OCI-LY3 (cell line): ENCODE measurements around the gene PTCRA.

Experiments
- H2AFZ ChIP-seq: fragments of 200-600, 300-600 bp; shearing (Covaris generic); 2 replicates; pipeline ENCODE4 v1.6.0; 2014; ENCODE audit warnings: antibody characterized with exemption, low read depth, low read length
- H3K27ac ChIP-seq: fragments of 200-600, 300-600 bp; sonication (generic); 2 replicates; pipeline ENCODE4 v1.5.1; 2014; ENCODE audit warnings: mild to moderate bottlenecking, low read length, moderate library complexity, mixed read lengths
- H3K27me3 ChIP-seq: fragments of 200-600, 300-600 bp; sonication (generic); 2 replicates; pipeline ENCODE4 v1.6.1; 2014; ENCODE audit warnings: low read depth, low read length, mixed read lengths
- H3K36me3 ChIP-seq: fragments of 200-600, 300-600 bp; sonication (generic); replicated peaks from 2 replicates; pipeline ENCODE3; 2014; ENCODE audit warnings: low read depth, low read length, mixed read lengths
- H3K4me1 ChIP-seq: fragments of 300-600, 200-600 bp; sonication (generic); 2 replicates; pipeline ENCODE4 v1.6.1; 2014; ENCODE audit warnings: low read length, mixed read lengths
- H3K4me2 ChIP-seq: fragments of 200-600, 300-600 bp; sonication (generic); 2 replicates; pipeline ENCODE4 v1.6.1; 2014; ENCODE audit warnings: low read length, mixed read lengths
- H3K4me3 ChIP-seq: fragments of 300-600, 200-600 bp; sonication (generic); 2 replicates; pipeline ENCODE4 v1.5.1; 2014; ENCODE audit warnings: antibody characterized with exemption, mild to moderate bottlenecking, low read length, moderate library complexity
- H3K79me2 ChIP-seq: fragments of 300-600, 200-600 bp; shearing (Covaris generic); 2 replicates; pipeline ENCODE4 v1.6.1; 2014; ENCODE audit warnings: mild to moderate bottlenecking, low read length, mixed read lengths
- H3K9ac ChIP-seq: fragments of 300-600, 200-600 bp; shearing (Covaris generic); 2 replicates; pipeline ENCODE4 v1.6.0; 2014; ENCODE audit warnings: mild to moderate bottlenecking, low read length, moderate library complexity
- H3K9me3 ChIP-seq: fragments of 200-600, 300-600 bp; shearing (Covaris generic); 2 replicates; pipeline ENCODE4 v1.6.1; 2014; ENCODE audit warnings: low read length, mixed read lengths; ENCODE audit not compliant: insufficient read depth
- H4K20me1 ChIP-seq: fragments of 200-600, 300-600 bp; sonication (generic); 2 replicates; pipeline ENCODE4 v1.6.1; 2016; ENCODE audit warnings: low read length, mixed read lengths; ENCODE audit not compliant: insufficient read depth
- CTCF ChIP-seq: fragments of 200-600, 300-600 bp; sonication (generic); IDR thresholded peaks from 2 replicates; pipeline ENCODE4 v1.5.1; 2014; ENCODE audit warnings: antibody characterized with exemption, low read length, low read depth
- EZH2phosphoT487 ChIP-seq: fragments of 200-600 bp; shearing (Covaris generic); IDR thresholded peaks from 2 replicates; pipeline ENCODE4 v1.6.1; 2018; ENCODE audit warnings: antibody characterized with exemption, mixed run types, low read depth

The PTCRA gene

GRCh38 chr6:42967228-42967627, 51.4 kb downstream of the PTCRA start:
- Histone ChIP-seq H3K27me3 (no peaks in the 10 kb centered on the region), H4K20me1 (no peaks in the 10 kb centered on the region), H3K9ac (no peak overlapping the region), H3K27ac (no peak overlapping the region), H3K4me3 (no peak overlapping the region), H3K4me1 (no peaks in the 10 kb centered on the region), H3K79me2 (no peaks in the 10 kb centered on the region), H3K9me3 (no peaks in the 10 kb centered on the region), H3K4me2 (no peak overlapping the region), H3K36me3 (no peaks in the 10 kb centered on the region), H2AFZ (no peak overlapping the region)
- TF ChIP-seq CTCF = no peak
- TF ChIP-seq EZH2phosphoT487 = no peak

- no peaks in the 10 kb centered on the region for H3K27me3 ChIP-seq
Observed at GRCh38 chr6:42968126-42968701, 52.4 kb downstream of the PTCRA start.

GRCh38 chr6:42968783-42969182, 52.9 kb downstream of the PTCRA start:
- Histone ChIP-seq H3K27me3 (no peaks in the 10 kb centered on the region), H3K9me3 (no peaks in the 10 kb centered on the region), H3K27ac (no peak overlapping the region), H3K4me2 (no peak overlapping the region), H3K36me3 (peaks cover 1% of the 10 kb centered on the region), H3K79me2 (no peaks in the 10 kb centered on the region), H3K9ac (no peak overlapping the region), H3K4me1 (no peaks in the 10 kb centered on the region), H4K20me1 (no peaks in the 10 kb centered on the region), H3K4me3 (no peak overlapping the region), H2AFZ (no peak overlapping the region)
- no peak for TF ChIP-seq CTCF
- TF ChIP-seq EZH2phosphoT487 = no peak

More at GRCh38 chr6:42968126-42968701, 52.4 kb downstream of the PTCRA start:
- no peaks in the 10 kb centered on the region for H3K9me3 ChIP-seq
- H3K9ac ChIP-seq = no peak overlapping the region
- H3K79me2 ChIP-seq = no peaks in the 10 kb centered on the region
- H3K27ac ChIP-seq = no peak overlapping the region
- no peaks in the 10 kb centered on the region for H3K36me3 ChIP-seq
- no peak overlapping the region for H3K4me2 ChIP-seq
- H3K4me1 ChIP-seq = no peaks in the 10 kb centered on the region
- TF ChIP-seq EZH2phosphoT487 (no peak), CTCF (no peak)
- H3K4me3 ChIP-seq = no peak overlapping the region
- no peaks in the 10 kb centered on the region for H4K20me1 ChIP-seq
- no peak overlapping the region for H2AFZ ChIP-seq

DNA sequence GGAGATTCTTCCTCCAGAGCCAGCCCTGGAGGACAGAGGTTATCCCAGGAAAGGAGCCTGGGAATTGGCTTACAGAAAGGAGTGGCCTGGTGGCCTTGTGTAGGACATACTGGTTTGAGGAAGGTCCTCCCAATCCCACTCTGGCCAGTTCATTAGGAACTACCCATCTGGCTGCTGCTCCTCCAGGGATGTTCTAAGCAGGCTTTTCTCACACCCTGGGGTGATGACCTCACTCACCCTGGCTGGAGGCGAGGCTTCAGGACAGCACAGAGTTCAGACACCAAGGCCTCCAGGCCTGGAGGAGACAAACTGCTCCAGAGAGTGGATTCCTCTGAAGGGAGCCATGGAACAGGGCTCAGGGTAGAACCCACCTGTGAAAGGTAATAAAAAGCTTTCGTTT, 53.6 kb downstream of the PTCRA start:
- no peaks in the 10 kb centered on the region for H3K9me3 ChIP-seq
- no peaks in the 10 kb centered on the region for H3K79me2 ChIP-seq
- peaks cover 5% of the 10 kb centered on the region for H3K36me3 ChIP-seq
- H2AFZ ChIP-seq = no peak overlapping the region
- H3K27ac ChIP-seq = no peak overlapping the region
- no peaks in the 10 kb centered on the region for H4K20me1 ChIP-seq
- no peak overlapping the region for H3K9ac ChIP-seq
- H3K4me1 ChIP-seq = no peaks in the 10 kb centered on the region
- TF ChIP-seq CTCF = no peak
- no peak for TF ChIP-seq EZH2phosphoT487
- H3K4me2 ChIP-seq = no peak overlapping the region
- no peaks in the 10 kb centered on the region for H3K27me3 ChIP-seq
- no peak overlapping the region for H3K4me3 ChIP-seq
